Retinal pigment epithelial cell (primary cell): Measurements from ENCODE around the gene HPCAL1.
A peak's percentile ranks its signal among the peaks of the same experiment; 100 is the strongest.

Experiments used
- DNase-seq: peaks from one replicate; pipeline ENCODE4 v3.0.0-alpha.2; 2010; ENCODE audit warnings: low read depth
- H3K4me3 ChIP-seq: 2 replicates; pipeline ENCODE4 v1.5.1; 2011; ENCODE audit warnings: mild to moderate bottlenecking, low read length, control low read depth, moderate library complexity
- TF ChIP-seq, protein P1 (sequence below): conservative IDR thresholded peaks from 2 replicates; pipeline ENCODE4 v1.5.1; 2011; ENCODE audit warnings: low read depth, low read length, control low read depth, inconsistent platforms

Gene HPCAL1

DNA sequence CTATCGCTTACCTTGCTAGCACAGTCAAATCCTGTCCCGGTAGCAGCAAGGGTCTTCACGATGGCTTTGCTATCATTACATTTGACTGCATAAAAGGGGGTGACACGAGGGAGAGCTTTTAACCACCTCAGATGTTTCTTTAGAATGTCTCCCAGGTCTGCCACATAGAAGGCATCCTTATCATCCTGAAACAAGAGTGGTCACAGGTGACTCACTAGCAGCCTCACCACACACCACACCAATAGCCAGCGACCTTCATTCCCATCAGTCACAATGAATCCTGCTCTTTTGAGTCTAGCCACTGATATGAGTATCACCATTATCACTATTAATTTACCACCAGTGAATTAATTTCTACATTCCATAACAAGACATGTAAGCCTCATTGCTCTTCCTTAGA lies 141.8 kb downstream of the HPCAL1 start:
- no peak overlapping the region for H3K4me3 ChIP-seq
- TF ChIP-seq, protein P1, sequence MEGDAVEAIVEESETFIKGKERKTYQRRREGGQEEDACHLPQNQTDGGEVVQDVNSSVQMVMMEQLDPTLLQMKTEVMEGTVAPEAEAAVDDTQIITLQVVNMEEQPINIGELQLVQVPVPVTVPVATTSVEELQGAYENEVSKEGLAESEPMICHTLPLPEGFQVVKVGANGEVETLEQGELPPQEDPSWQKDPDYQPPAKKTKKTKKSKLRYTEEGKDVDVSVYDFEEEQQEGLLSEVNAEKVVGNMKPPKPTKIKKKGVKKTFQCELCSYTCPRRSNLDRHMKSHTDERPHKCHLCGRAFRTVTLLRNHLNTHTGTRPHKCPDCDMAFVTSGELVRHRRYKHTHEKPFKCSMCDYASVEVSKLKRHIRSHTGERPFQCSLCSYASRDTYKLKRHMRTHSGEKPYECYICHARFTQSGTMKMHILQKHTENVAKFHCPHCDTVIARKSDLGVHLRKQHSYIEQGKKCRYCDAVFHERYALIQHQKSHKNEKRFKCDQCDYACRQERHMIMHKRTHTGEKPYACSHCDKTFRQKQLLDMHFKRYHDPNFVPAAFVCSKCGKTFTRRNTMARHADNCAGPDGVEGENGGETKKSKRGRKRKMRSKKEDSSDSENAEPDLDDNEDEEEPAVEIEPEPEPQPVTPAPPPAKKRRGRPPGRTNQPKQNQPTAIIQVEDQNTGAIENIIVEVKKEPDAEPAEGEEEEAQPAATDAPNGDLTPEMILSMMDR, result no peak
- no peak for DNase-seq

DNA sequence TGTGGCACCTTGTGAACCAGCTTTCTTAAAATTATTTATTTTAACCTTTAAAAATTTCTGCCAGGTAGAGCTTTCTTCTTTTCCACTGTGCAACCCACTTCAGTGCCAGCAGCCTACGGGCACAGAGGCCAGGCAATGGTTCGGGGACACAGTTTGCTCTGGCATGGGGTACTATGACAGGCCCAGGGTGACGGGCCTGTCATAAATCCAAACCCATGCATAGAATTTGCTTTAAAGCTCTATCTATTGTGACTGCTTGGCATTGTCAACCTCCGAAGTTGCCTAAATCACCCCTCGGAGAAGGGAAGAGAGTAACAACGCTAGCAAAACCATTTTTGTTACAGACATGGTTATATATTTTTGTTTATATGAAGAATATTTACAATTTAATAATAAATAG lies 143.9 kb downstream of the HPCAL1 start:
- peak overlapping the region; percentile 97 for H3K4me3 ChIP-seq
- no peak for DNase-seq
- TF ChIP-seq, protein P1, result no peak

DNA sequence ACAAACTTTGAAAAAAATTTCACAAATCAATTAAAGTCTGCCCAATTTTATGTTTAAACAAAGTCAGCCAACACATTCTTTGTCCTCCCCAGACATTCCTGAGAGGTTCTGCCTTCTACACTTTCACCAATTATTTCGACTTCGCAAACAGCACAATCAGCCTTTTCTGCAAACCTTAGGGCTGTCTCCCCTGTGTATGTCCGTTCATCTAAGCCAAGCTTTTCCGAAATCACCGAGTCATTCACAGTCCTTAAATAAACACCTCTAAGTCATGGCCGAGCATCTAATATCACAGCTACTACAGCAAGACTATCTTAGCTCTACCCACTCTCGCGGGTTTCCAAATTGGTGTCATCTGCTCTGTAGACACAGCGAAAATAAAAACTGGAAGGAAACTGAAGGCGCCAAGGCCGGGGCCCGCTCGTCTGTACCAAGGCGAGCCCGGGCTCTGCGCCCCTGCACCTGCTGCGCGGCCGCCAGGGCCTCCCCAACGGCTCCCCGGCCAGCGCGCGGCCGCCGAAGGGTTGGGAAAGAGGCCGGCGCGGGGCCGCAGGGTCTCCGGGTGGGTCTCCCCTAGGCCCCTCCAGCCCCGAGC lies 144.7 kb downstream of the HPCAL1 start:
- TF ChIP-seq, protein P1, result no peak
- peak overlapping the region; percentile 97 for H3K4me3 ChIP-seq
- DNase-seq, result no peak

DNA sequence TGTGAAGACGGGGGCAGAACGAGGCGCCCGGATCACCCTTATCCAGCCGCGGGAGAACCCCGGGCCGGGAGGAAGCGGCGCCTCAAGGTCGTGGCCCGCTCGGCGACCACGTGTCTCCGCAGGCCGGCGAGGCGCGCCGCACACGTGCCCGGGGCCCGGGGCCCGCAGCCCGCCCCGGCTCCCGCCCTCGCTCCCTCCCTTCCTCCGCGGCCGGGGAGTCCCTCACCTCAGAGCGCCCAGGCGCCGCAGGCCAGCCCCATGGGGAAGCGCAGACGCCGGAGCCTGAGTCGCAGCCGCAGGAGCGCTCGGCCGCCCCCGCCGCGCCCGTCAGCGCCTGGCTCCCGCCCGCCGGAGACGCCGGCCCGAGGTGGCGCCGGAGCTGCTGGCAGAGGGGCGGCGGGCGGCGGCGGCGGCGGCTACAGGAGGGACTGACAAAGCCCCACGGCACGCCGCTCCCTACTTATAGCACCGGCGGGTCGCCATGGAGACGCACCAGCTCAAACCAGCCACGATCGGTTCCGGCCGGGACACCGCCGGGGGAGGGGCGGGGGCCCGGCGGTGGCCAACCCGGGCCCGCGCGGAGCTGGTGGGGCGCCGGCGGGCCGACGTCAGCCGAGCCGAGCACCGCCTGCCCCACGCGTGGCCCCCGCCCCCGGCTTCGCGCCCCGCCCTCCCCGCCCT lies 145.3 kb downstream of the HPCAL1 start, which contains the start of gene ODC1:
ODC1 (minus strand) TSS at position 433 of the 681 bp plus-strand sequence. CDS start 3,295 bp downstream, outside the sequence.
- DNase-seq, result peak; percentile 67
- H3K4me3 ChIP-seq, result peak within 1 kb of the TSS; percentile 97
- TF ChIP-seq, protein P1, result no peak

DNA sequence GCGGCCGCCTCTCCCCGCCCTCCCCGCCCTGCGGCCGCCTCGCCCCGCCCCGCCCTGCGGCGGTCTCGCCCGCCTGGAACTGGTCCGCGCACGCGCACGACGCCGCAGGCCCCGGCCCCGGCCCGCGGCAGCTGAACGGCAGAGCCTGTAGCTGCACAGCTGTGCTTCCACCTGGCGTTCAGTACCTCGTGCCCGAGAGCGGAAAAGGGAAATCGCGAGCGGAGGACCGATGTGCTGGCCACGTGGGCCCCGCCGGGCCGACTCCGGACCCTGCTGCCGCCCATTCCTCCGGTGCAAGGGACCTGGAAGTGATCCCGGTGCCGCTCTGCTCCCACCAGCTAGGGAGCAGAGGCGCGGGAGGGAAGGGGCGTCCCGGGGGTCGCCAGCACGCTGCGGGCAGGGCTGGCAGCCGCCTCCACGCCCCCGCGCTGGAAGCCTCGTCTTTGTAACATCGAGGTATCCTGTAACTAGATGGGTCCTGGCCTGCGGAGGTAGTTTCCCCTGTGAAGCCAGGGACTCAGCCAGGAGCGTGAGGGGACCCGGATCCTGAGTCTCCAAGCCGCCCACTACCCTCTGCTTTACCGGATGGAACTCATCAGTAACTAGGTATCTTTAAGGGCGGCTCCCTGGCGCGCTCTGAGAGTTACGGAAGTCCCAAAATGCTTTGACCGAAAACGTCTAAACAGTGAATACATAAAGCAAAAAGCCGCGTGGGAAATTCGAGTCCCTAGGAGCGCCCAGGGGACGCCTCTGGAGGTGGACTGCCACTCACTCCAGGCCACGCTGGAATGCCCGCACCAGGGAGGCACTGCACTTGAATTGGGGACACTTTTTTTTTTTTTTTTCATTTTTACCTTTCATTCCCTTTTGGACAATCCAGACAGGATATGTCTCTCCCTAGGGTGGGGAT lies 146.1 kb downstream of the HPCAL1 start:
- TF ChIP-seq, protein P1, result no peak
- H3K4me3 ChIP-seq, result peak overlapping the region; percentile 48
- no peak for DNase-seq

DNA sequence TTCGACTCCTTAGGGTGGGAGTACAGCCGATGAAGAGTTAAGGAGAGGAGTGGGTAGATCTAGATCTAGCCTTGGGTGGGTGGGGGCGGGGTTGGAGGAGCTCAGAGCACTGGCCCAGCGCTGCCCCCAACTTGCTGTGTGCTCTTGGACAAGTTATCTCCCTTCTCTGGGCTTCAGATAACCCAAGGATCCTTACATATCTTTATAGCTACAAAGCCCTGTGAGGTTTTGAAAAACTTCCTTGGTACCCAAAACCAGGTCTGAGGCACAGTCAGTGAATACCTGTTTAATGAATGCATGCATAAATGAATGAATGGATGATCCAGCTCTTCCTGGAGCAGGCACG lies 146.8 kb downstream of the HPCAL1 start:
- TF ChIP-seq, protein P1, result no peak
- no peak overlapping the region for H3K4me3 ChIP-seq
- no peak for DNase-seq
